Embryonic facial prominence (tissue), 1 donor: ENCODE results near the gene FLG2.

Source experiments
- DNase-seq: peaks from one replicate; pipeline ENCODE4 v3.0.0-alpha.2; 2016; ENCODE audit errors: extremely low spot score

The FLG2 gene

GRCh38 chr1:152359906-152360305, at the start of gene FLG2:
FLG2 (minus strand) TSS chr1:152360006; CDS start chr1:152358884, 1,122 bp downstream.
- DNase-seq = no peak

GRCh38 chr1:152408664-152409063, 48.9 kb upstream of the FLG2 start:
- no peak for DNase-seq

- no peak for DNase-seq
Observed at GRCh38 chr1:152398812-152399698, 39.2 kb upstream of the FLG2 start.

GRCh38 chr1:152397474-152397873, 37.7 kb upstream of the FLG2 start:
- no peak for DNase-seq

GRCh38 chr1:152394151-152394550, 34.3 kb upstream of the FLG2 start:
- DNase-seq = no peak

- DNase-seq = no peak
Observed at GRCh38 chr1:152392909-152393308, 33.1 kb upstream of the FLG2 start.

GRCh38 chr1:152388889-152389288, 29.1 kb upstream of the FLG2 start:
- no peak for DNase-seq

GRCh38 chr1:152386940-152387339, 27.1 kb upstream of the FLG2 start:
- no peak for DNase-seq

GRCh38 chr1:152380932-152381331, 21.1 kb upstream of the FLG2 start:
- no peak for DNase-seq

- DNase-seq = no peak
Observed at GRCh38 chr1:152374451-152374850, 14.6 kb upstream of the FLG2 start.

GRCh38 chr1:152372672-152373071, 12.9 kb upstream of the FLG2 start:
- no peak for DNase-seq

- no peak for DNase-seq
Observed at GRCh38 chr1:152367436-152367835, 7.6 kb upstream of the FLG2 start.

- no peak for DNase-seq
Observed at GRCh38 chr1:152356736-152357135, 3.1 kb downstream of the FLG2 start.

GRCh38 chr1:152349611-152350010, 10.2 kb downstream of the FLG2 start:
- DNase-seq = no peak

- DNase-seq = no peak
Observed at GRCh38 chr1:152348447-152348846, 11.4 kb downstream of the FLG2 start.

GRCh38 chr1:152347116-152347728, 12.6 kb downstream of the FLG2 start:
- no peak for DNase-seq

- DNase-seq = no peak
Observed at GRCh38 chr1:152344438-152344837, 15.4 kb downstream of the FLG2 start.

GRCh38 chr1:152343006-152343405, 16.8 kb downstream of the FLG2 start:
- no peak for DNase-seq

GRCh38 chr1:152335399-152335798, 24.4 kb downstream of the FLG2 start:
- DNase-seq = no peak

- DNase-seq = no peak
Observed at GRCh38 chr1:152328801-152329391, 30.9 kb downstream of the FLG2 start.

GRCh38 chr1:152325111-152325510, 34.7 kb downstream of the FLG2 start, which contains the start of gene FLG:
FLG (minus strand) TSS chr1:152325239; CDS start chr1:152315456, 9,783 bp downstream.
- DNase-seq = no peak

- DNase-seq = no peak
Observed at GRCh38 chr1:152313970-152314369, 45.8 kb downstream of the FLG2 start.

- DNase-seq = no peak
Observed at GRCh38 chr1:152313319-152313801, 46.4 kb downstream of the FLG2 start.
